AG10803 (cell line): Measurements from ENCODE around the gene MAGI3.

Experiments
- DNase-seq: peaks from one replicate; pipeline ENCODE4 v3.0.0; 2010; ENCODE audit warnings: low read depth
- H3K4me3 ChIP-seq: 2 replicates; pipeline ENCODE4 v1.5.1; 2011; ENCODE audit warnings: mild to moderate bottlenecking, low read length, control low read depth
- CTCF ChIP-seq: conservative IDR thresholded peaks from 2 replicates; pipeline ENCODE4 v1.5.1; 2011; ENCODE audit warnings: mild to moderate bottlenecking, low read length, control low read depth, inconsistent platforms

The MAGI3 gene

DNA sequence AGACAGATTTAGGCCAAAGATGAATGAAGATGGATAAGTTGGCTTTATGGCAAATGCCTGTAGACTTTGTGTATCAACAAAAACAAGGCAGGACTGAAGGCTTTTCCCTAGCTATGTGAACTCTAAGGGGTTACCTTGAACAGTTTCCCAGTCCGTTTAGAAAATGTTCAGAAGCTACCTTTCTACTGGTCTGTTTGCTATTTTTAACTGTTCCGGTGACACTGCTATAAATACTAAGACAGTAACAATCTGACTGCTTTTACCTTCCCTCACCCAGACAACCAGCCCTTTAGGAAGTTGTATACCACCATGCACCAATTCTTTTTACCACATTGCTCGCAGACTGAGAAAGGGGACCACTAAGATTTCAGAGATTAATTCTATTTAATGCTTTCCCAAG lies 266.8 kb downstream of the MAGI3 start:
- TF ChIP-seq CTCF, result no peak
- no peak overlapping the region for H3K4me3 ChIP-seq
- DNase-seq, result no peak

- H3K4me3 ChIP-seq, result no peak overlapping the region
- no peak for TF ChIP-seq CTCF
- no peak for DNase-seq
These were observed 267.3 kb downstream of the MAGI3 start for GRCh38 chr1:113657556-113658063.

GRCh38 chr1:113659035-113659434 lies 268.7 kb downstream of the MAGI3 start:
- no peak overlapping the region for H3K4me3 ChIP-seq
- DNase-seq, result no peak
- no peak for TF ChIP-seq CTCF

GRCh38 chr1:113659556-113659955 lies 269.2 kb downstream of the MAGI3 start:
- DNase-seq, result no peak
- H3K4me3 ChIP-seq, result no peak overlapping the region
- no peak for TF ChIP-seq CTCF

- DNase-seq, result no peak
- H3K4me3 ChIP-seq, result no peak overlapping the region
- TF ChIP-seq CTCF, result no peak
These were observed 269.8 kb downstream of the MAGI3 start for GRCh38 chr1:113660088-113660487.

- DNase-seq, result no peak
- H3K4me3 ChIP-seq, result no peak overlapping the region
- TF ChIP-seq CTCF, result no peak
These were observed 271.8 kb downstream of the MAGI3 start for GRCh38 chr1:113662101-113662500.

GRCh38 chr1:113663165-113663951 lies 273.0 kb downstream of the MAGI3 start:
- no peak for TF ChIP-seq CTCF
- H3K4me3 ChIP-seq, result no peak overlapping the region
- DNase-seq, result no peak
